Measurements from ENCODE around the gene PPARGC1A. TPM values are rescaled to one million over a fixed set of nuclear protein-coding genes. Genes with fewer than 3 reads are reported as not detected.

Gene PPARGC1A, protein sequence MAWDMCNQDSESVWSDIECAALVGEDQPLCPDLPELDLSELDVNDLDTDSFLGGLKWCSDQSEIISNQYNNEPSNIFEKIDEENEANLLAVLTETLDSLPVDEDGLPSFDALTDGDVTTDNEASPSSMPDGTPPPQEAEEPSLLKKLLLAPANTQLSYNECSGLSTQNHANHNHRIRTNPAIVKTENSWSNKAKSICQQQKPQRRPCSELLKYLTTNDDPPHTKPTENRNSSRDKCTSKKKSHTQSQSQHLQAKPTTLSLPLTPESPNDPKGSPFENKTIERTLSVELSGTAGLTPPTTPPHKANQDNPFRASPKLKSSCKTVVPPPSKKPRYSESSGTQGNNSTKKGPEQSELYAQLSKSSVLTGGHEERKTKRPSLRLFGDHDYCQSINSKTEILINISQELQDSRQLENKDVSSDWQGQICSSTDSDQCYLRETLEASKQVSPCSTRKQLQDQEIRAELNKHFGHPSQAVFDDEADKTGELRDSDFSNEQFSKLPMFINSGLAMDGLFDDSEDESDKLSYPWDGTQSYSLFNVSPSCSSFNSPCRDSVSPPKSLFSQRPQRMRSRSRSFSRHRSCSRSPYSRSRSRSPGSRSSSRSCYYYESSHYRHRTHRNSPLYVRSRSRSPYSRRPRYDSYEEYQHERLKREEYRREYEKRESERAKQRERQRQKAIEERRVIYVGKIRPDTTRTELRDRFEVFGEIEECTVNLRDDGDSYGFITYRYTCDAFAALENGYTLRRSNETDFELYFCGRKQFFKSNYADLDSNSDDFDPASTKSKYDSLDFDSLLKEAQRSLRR
- not detected for total RNA-seq

- no peak within 1 kb of the TSS for H3K27ac Mint-ChIP-seq
- H3K4me3 Mint-ChIP-seq, result peak within 1 kb of the TSS; percentile 3
- no peaks in the 10 kb centered on the region for H3K36me3 Mint-ChIP-seq
- peaks cover 7% of the 10 kb centered on the region for H3K27me3 Mint-ChIP-seq
- POLR2A ChIA-PET, result no interaction called here
- peak; percentile 9 for DNase-seq
- H3K4me1 Mint-ChIP-seq (ENCODE audit: low read depth), result peaks cover 14% of the 10 kb centered on the region
- no peaks in the 10 kb centered on the region for H3K9me3 Mint-ChIP-seq
- intact Hi-C loops (cut with micrococcal nuclease), result no loop called here
- CTCF ChIA-PET, result no interaction called here
These were observed at the start of gene PPARGC1A for GRCh38 chr4:23889814-23890341. TSS of gene PPARGC1A (minus strand) at chr4:23890047. CDS start at chr4:23889957, 90 bp downstream.

- POLR2A ChIA-PET, result no interaction called here
- no peak overlapping the region for H3K4me3 Mint-ChIP-seq
These were observed 48.9 kb upstream of the PPARGC1A start for GRCh38 chr4:23938796-23939195.

DNA sequence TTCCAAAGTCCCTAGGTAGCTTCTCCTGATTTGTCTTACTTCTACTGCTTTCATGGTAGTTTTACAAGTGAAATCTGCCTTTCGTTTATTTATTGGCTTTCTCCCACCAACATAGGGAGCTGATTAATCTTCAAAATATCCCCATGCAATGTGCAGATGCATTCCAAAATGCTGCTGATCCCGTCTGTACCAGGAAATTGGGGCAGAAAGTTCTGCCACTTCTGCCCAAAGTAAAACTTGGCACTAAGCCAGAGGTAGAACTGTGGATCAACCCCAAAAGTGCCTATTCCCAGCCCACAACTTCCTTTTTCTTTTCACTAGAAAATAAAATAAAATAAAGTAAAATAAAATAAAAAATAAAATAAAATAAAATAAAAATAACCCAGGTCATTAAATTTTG is 47.3 kb upstream of the PPARGC1A start:
- intact Hi-C loops (cut with micrococcal nuclease), result no loop called here
- no peak overlapping the region for H3K4me3 Mint-ChIP-seq
- ChIA-PET CTCF (no interaction called here), POLR2A (no interaction called here)
- no peaks in the 10 kb centered on the region for H3K4me1 Mint-ChIP-seq (ENCODE audit: low read depth)
- no peaks in the 10 kb centered on the region for H3K36me3 Mint-ChIP-seq
- DNase-seq, result no peak
- H3K9me3 Mint-ChIP-seq, result no peaks in the 10 kb centered on the region
- H3K27ac Mint-ChIP-seq, result no peak overlapping the region
- no peaks in the 10 kb centered on the region for H3K27me3 Mint-ChIP-seq

More at GRCh38 chr4:23938796-23939195, 48.9 kb upstream of the PPARGC1A start:
- Mint-ChIP-seq H3K27me3 (peaks cover 2% of the 10 kb centered on the region), H3K27ac (no peak overlapping the region), H3K36me3 (no peaks in the 10 kb centered on the region), H3K9me3 (no peaks in the 10 kb centered on the region), H3K4me1 (ENCODE audit: low read depth) (no peaks in the 10 kb centered on the region)
- CTCF ChIA-PET, result no interaction called here
- intact Hi-C loops (cut with micrococcal nuclease), result no loop called here
- DNase-seq, result no peak

GRCh38 chr4:23934915-23935314 is 45.1 kb upstream of the PPARGC1A start:
- H3K36me3 Mint-ChIP-seq, result no peaks in the 10 kb centered on the region
- ChIA-PET POLR2A (no interaction called here), CTCF (no interaction called here)
- H3K4me1 Mint-ChIP-seq (ENCODE audit: low read depth), result no peaks in the 10 kb centered on the region
- no peak for DNase-seq
- H3K9me3 Mint-ChIP-seq, result no peaks in the 10 kb centered on the region
- no peaks in the 10 kb centered on the region for H3K27me3 Mint-ChIP-seq
- H3K27ac Mint-ChIP-seq, result no peak overlapping the region
- H3K4me3 Mint-ChIP-seq, result no peak overlapping the region
- intact Hi-C loops (cut with micrococcal nuclease), result no loop called here

- Mint-ChIP-seq H3K36me3 (no peaks in the 10 kb centered on the region), H3K27ac (no peak overlapping the region), H3K27me3 (no peaks in the 10 kb centered on the region), H3K4me1 (ENCODE audit: low read depth) (no peaks in the 10 kb centered on the region), H3K9me3 (no peaks in the 10 kb centered on the region), H3K4me3 (no peak overlapping the region)
- intact Hi-C loops (cut with micrococcal nuclease), result no loop called here
- POLR2A ChIA-PET, result no interaction called here
- DNase-seq, result no peak
- CTCF ChIA-PET, result no interaction called here
These were observed 44.4 kb upstream of the PPARGC1A start for GRCh38 chr4:23934223-23934622.

DNA sequence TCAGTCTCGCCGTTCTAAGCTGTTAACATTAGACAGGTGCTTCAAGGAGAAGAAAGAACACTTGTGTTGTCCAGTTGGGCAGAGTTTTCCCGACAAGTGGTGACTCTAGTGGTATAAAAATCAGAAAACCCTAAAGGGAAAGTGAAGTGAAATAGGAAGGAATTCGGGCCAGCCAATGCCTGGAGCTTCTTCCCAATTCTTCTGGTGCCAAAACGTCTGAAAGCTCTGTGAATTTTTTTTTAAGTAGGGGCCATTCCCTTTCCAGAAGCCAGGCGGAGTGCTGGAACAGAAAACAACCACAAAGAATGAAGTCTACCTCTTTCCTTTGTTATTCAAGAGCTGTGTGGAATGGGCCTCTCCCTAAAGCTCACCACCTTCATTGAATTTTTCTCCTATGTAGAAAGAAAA is 43.1 kb upstream of the PPARGC1A start:
- no peak for DNase-seq
- intact Hi-C loops (cut with micrococcal nuclease), result no loop called here
- CTCF ChIA-PET, result no interaction called here
- Mint-ChIP-seq H3K27ac (no peak overlapping the region), H3K27me3 (no peaks in the 10 kb centered on the region), H3K36me3 (no peaks in the 10 kb centered on the region), H3K4me3 (no peak overlapping the region), H3K4me1 (ENCODE audit: low read depth) (no peaks in the 10 kb centered on the region), H3K9me3 (no peaks in the 10 kb centered on the region)
- POLR2A ChIA-PET, result no interaction called here

DNA sequence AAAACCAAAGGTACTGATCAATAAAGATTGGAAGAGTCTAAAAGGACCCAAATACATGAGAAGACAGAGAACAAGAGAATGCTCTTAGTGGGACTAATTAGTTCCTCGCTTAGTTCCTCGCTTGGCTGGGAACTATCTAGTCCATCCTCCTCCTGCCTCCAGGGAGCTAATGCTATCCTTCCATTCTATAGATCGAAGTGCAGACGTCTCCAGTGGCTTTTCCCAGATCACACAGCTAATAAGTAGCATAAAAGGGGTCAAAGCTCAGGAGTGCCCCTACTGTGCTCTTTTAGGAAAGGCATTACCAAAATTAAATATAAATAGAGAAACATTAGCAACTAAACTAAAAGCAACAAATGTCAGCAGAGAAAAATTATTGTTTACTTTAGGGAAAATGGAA is 42.3 kb upstream of the PPARGC1A start:
- H3K27me3 Mint-ChIP-seq, result no peaks in the 10 kb centered on the region
- POLR2A ChIA-PET, result no interaction called here
- H3K27ac Mint-ChIP-seq, result no peak overlapping the region
- no peaks in the 10 kb centered on the region for H3K9me3 Mint-ChIP-seq
- intact Hi-C loops (cut with micrococcal nuclease), result no loop called here
- DNase-seq, result no peak
- H3K36me3 Mint-ChIP-seq, result no peaks in the 10 kb centered on the region
- H3K4me3 Mint-ChIP-seq, result no peak overlapping the region
- CTCF ChIA-PET, result no interaction called here
- no peaks in the 10 kb centered on the region for H3K4me1 Mint-ChIP-seq (ENCODE audit: low read depth)

- Mint-ChIP-seq H3K27me3 (no peaks in the 10 kb centered on the region), H3K4me3 (no peak overlapping the region), H3K4me1 (ENCODE audit: low read depth) (no peaks in the 10 kb centered on the region), H3K9me3 (no peaks in the 10 kb centered on the region), H3K27ac (no peak overlapping the region), H3K36me3 (no peaks in the 10 kb centered on the region)
- intact Hi-C loops (cut with micrococcal nuclease), result no loop called here
- no peak for DNase-seq
- ChIA-PET POLR2A (no interaction called here), CTCF (no interaction called here)
These were observed 41.6 kb upstream of the PPARGC1A start for GRCh38 chr4:23931489-23931830.

DNA sequence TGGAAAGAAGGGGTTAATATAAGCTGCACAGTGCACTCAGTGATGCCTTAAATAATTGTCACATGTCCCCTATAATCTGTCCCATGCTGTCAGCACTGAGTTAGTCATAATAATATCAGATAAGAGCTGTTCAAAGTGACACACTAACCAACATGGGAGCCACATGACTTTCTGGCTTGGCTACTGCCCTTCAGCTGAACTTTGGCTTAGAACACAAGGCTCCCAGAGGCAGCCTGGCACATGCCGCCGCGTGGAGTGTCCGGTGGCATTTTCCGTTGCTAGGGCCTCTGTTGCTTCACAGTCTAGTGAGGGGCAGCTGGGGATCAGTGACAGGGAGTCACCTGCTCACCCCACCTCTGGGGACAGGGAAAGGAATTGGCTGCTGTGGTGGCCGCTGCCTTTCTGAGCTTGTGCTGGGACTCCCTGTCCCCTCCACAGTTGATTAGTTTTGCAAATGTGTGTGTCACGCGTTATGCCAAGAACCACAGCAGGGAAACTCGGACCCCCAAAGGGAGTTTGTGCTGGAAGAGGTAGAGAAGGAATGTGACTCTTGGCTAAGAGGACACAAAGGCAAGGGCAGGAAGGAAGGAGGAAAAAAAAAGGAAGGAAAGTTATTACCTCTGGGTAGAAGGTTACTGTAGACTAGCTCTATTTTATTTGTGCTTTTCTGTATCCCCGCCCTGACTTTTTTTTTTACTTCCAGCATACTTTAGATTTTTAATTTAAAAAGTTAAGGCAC is 41.1 kb upstream of the PPARGC1A start:
- no peak overlapping the region for H3K27ac Mint-ChIP-seq
- H3K4me3 Mint-ChIP-seq, result no peak overlapping the region
- DNase-seq, result no peak
- intact Hi-C loops (cut with micrococcal nuclease), result no loop called here
- no peaks in the 10 kb centered on the region for H3K36me3 Mint-ChIP-seq
- no peaks in the 10 kb centered on the region for H3K27me3 Mint-ChIP-seq
- no peaks in the 10 kb centered on the region for H3K9me3 Mint-ChIP-seq
- H3K4me1 Mint-ChIP-seq (ENCODE audit: low read depth), result no peaks in the 10 kb centered on the region
- CTCF ChIA-PET, result no interaction called here
- POLR2A ChIA-PET, result no interaction called here

- ChIA-PET CTCF (no interaction called here), POLR2A (no interaction called here)
- H3K27me3 Mint-ChIP-seq, result no peaks in the 10 kb centered on the region
- H3K4me3 Mint-ChIP-seq, result no peak overlapping the region
- no peaks in the 10 kb centered on the region for H3K4me1 Mint-ChIP-seq (ENCODE audit: low read depth)
- H3K27ac Mint-ChIP-seq, result no peak overlapping the region
- intact Hi-C loops (cut with micrococcal nuclease), result no loop called here
- no peak for DNase-seq
- no peaks in the 10 kb centered on the region for H3K9me3 Mint-ChIP-seq
- no peaks in the 10 kb centered on the region for H3K36me3 Mint-ChIP-seq
These were observed 39.4 kb upstream of the PPARGC1A start for GRCh38 chr4:23929248-23929647.

GRCh38 chr4:23924556-23924955 is 34.7 kb upstream of the PPARGC1A start:
- no peaks in the 10 kb centered on the region for H3K36me3 Mint-ChIP-seq
- H3K9me3 Mint-ChIP-seq, result no peaks in the 10 kb centered on the region
- DNase-seq, result no peak
- no peak overlapping the region for H3K27ac Mint-ChIP-seq
- no peaks in the 10 kb centered on the region for H3K27me3 Mint-ChIP-seq
- ChIA-PET POLR2A (no interaction called here), CTCF (no interaction called here)
- intact Hi-C loops (cut with micrococcal nuclease), result no loop called here
- no peak overlapping the region for H3K4me3 Mint-ChIP-seq
- no peaks in the 10 kb centered on the region for H3K4me1 Mint-ChIP-seq (ENCODE audit: low read depth)

- intact Hi-C loops (cut with micrococcal nuclease), result no loop called here
- ChIA-PET POLR2A (no interaction called here), CTCF (no interaction called here)
- Mint-ChIP-seq H3K4me1 (ENCODE audit: low read depth) (no peaks in the 10 kb centered on the region), H3K27me3 (no peaks in the 10 kb centered on the region), H3K4me3 (no peak overlapping the region), H3K36me3 (no peaks in the 10 kb centered on the region), H3K27ac (no peak overlapping the region), H3K9me3 (no peaks in the 10 kb centered on the region)
- DNase-seq, result no peak
These were observed 34.0 kb upstream of the PPARGC1A start for GRCh38 chr4:23923840-23924239.

Data from activated CD4-positive, alpha-beta memory T cell treated with anti-CD3 and anti-CD28 coated beads for 36 hours (primary cell).